NT2/D1 (cell line): ENCODE results near the gene MTG2.

Experiments used
- SUZ12 ChIP-seq: IDR thresholded peaks from 2 replicates; pipeline ENCODE4 v1.6.1; 2011; ENCODE audit not compliant: insufficient read length, insufficient read depth; ENCODE audit errors: extremely low read depth
- YY1 ChIP-seq: IDR thresholded peaks from 2 replicates; pipeline ENCODE4 v1.6.1; 2011; ENCODE audit not compliant: insufficient read length, insufficient read depth
- ZNF274 ChIP-seq: IDR thresholded peaks from 2 replicates; pipeline ENCODE4 v1.6.1; 2011; ENCODE audit warnings: mild to moderate bottlenecking, low read depth, low read length

DNA sequence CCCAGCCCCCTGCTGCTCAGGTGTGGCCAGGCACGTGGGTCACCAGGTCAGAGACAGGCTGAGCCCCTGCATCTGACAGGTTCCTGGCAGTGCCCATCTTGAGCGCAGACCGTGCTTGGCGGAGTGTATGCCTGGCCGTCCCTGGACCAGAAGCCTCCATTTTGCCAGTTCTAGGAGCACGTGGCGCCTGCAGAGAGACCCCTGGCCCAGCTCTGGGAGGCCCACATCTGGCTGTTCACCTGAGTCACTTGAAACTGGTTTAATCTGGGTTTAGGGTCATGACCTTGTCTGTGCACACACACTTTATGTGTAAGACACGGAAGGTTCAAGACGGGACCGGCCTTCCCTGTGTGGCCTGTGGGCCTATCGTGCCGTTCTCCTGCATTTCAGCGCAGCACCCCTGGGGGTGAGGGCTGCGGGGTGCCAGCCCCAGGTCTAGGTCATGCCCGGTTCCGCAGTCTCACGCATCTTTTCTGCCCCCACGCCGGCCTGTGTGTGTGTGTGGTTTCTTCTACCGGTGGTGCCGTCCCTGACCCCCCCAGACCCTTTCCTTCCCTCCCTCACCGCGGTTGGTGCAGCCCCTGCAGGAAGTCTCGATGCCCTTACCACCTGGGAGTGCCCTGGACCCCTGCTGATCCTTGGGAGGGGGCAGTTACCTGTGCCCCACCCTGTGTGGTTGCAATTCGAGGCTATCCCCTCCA is 25.3 kb upstream of the MTG2 start:
- TF ChIP-seq ZNF274 (no peak), SUZ12 (no peak), YY1 (no peak)
